Progenitor cell of endocrine pancreas (in vitro differentiated cells): ENCODE measurements around the gene CTBP2. TPM values are rescaled to one million over a fixed set of nuclear protein-coding genes. Genes with fewer than 3 reads are reported as not detected.

ENCODE experiments used
- DNase-seq: peaks from one replicate; pipeline ENCODE4 v3.0.0; 2021; ENCODE audit warnings: low spot score; ENCODE audit not compliant: unreplicated experiment
- H3K27ac Mint-ChIP-seq: 2 replicates; pipeline ENCODE4 v1.8.0; 2021; ENCODE audit warnings: mild to moderate bottlenecking, moderate library complexity, mixed read lengths
- H3K27me3 Mint-ChIP-seq: 2 replicates; pipeline ENCODE4 v1.8.0; 2021; ENCODE audit warnings: mixed read lengths
- H3K36me3 Mint-ChIP-seq: 2 replicates; pipeline ENCODE4 v1.8.0; 2022; ENCODE audit warnings: mixed read lengths; ENCODE audit not compliant: insufficient read depth
- H3K4me1 Mint-ChIP-seq: 2 replicates; pipeline ENCODE4 v1.8.0; 2021; ENCODE audit warnings: low read depth, mixed read lengths
- H3K4me3 Mint-ChIP-seq: 2 replicates; pipeline ENCODE4 v1.8.0; 2021; ENCODE audit warnings: low read depth, mild to moderate bottlenecking, moderate library complexity, mixed read lengths
- H3K9me3 Mint-ChIP-seq: 2 replicates; pipeline ENCODE4 v1.8.0; 2021; ENCODE audit warnings: low read depth, mixed read lengths
- CTCF ChIP-seq: fragments of 200-600 bp; sonication (generic); IDR thresholded peaks from one replicate; pipeline ENCODE4 v1.5.0; 2021; ENCODE audit warnings: antibody characterized with exemption, mild to moderate bottlenecking; ENCODE audit not compliant: unreplicated experiment
- total RNA-seq: library from RNA; stranded (reverse); gene quantifications from 2 replicates; pipeline ENCODE4 v1.2.1, GENCODE V29; 2021

CTBP2 gene
- total RNA-seq, 1 donor from 2014 or later = 182 TPM

- H3K27ac Mint-ChIP-seq = peak overlapping the region; percentile 89
- no peaks in the 10 kb centered on the region for H3K27me3 Mint-ChIP-seq
- peaks cover 53% of the 10 kb centered on the region for H3K4me1 Mint-ChIP-seq
- H3K36me3 Mint-ChIP-seq = peaks cover 22% of the 10 kb centered on the region
- no peaks in the 10 kb centered on the region for H3K9me3 Mint-ChIP-seq
- H3K4me3 Mint-ChIP-seq = no peak overlapping the region
- no peak for TF ChIP-seq CTCF
- DNase-seq = no peak
Measured at GRCh38 chr10:125124115-125124487, 36.3 kb downstream of the CTBP2 start.

GRCh38 chr10:125123476-125124114 is 36.8 kb downstream of the CTBP2 start:
- Mint-ChIP-seq H3K27me3 (no peaks in the 10 kb centered on the region), H3K9me3 (no peaks in the 10 kb centered on the region), H3K4me1 (peaks cover 54% of the 10 kb centered on the region), H3K4me3 (no peak overlapping the region), H3K36me3 (peaks cover 20% of the 10 kb centered on the region), H3K27ac (peak overlapping the region; percentile 89)
- no peak for TF ChIP-seq CTCF
- DNase-seq = no peak

GRCh38 chr10:125122566-125122965 is 37.8 kb downstream of the CTBP2 start:
- H3K4me3 Mint-ChIP-seq = no peak overlapping the region
- TF ChIP-seq CTCF = no peak
- DNase-seq = no peak
- no peaks in the 10 kb centered on the region for H3K9me3 Mint-ChIP-seq
- H3K27ac Mint-ChIP-seq = peak overlapping the region; percentile 1
- peaks cover 14% of the 10 kb centered on the region for H3K36me3 Mint-ChIP-seq
- H3K27me3 Mint-ChIP-seq = no peaks in the 10 kb centered on the region
- H3K4me1 Mint-ChIP-seq = peaks cover 57% of the 10 kb centered on the region

GRCh38 chr10:125121003-125121402 is 39.4 kb downstream of the CTBP2 start:
- peaks cover 55% of the 10 kb centered on the region for H3K4me1 Mint-ChIP-seq
- H3K27me3 Mint-ChIP-seq = no peaks in the 10 kb centered on the region

GRCh38 chr10:125120053-125120710 is 40.2 kb downstream of the CTBP2 start:
- H3K4me3 Mint-ChIP-seq = no peak overlapping the region
- no peak for DNase-seq
- TF ChIP-seq CTCF = no peak
- H3K4me1 Mint-ChIP-seq = peaks cover 53% of the 10 kb centered on the region
- H3K9me3 Mint-ChIP-seq = no peaks in the 10 kb centered on the region
- H3K27ac Mint-ChIP-seq = peak overlapping the region; percentile 90
- peaks cover 11% of the 10 kb centered on the region for H3K36me3 Mint-ChIP-seq
- H3K27me3 Mint-ChIP-seq = no peaks in the 10 kb centered on the region

More at GRCh38 chr10:125121003-125121402, 39.4 kb downstream of the CTBP2 start:
- H3K27ac Mint-ChIP-seq = peak overlapping the region; percentile 90
- H3K4me3 Mint-ChIP-seq = no peak overlapping the region
- TF ChIP-seq CTCF = no peak
- H3K9me3 Mint-ChIP-seq = no peaks in the 10 kb centered on the region
- H3K36me3 Mint-ChIP-seq = peaks cover 11% of the 10 kb centered on the region
- DNase-seq = no peak
